GM19240 (cell line): ENCODE results near the gene GOSR2.

ENCODE experiments used
- DNase-seq: peaks from one replicate; pipeline ENCODE4 v3.0.0; 2011; ENCODE audit warnings: low spot score; ENCODE audit not compliant: insufficient read length

The GOSR2 gene

GRCh38 chr17:46989637-46990431 is 66.9 kb downstream of the GOSR2 start:
- DNase-seq: no peak

DNA sequence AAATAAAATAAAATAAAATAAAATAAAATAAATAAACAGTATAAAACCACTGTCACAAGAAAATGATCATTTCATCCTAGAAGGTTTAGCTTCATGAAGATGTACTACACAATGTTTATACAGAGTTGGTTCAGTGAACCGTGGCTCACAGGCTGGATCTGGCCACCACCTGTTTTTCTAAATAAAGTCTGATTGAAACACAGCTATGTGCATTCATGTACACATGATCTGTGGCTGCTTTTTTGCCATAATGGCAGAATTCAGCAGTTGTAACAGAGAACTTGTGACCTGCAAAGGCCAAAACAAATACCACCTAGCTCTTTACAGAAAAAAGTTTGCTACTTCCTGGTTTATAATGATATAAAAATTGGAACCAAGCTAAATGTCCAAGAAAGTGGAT is 68.7 kb downstream of the GOSR2 start:
- DNase-seq: no peak
